GM19397 (cell line): Measurements from ENCODE around the gene TBK1.

Source experiments
- ATAC-seq: cut with Tn5 transposase; IDR thresholded peaks from one replicate; pipeline ENCODE4 v1.9.1; 2021; ENCODE audit warnings: mild to moderate bottlenecking, moderate library complexity; ENCODE audit not compliant: unreplicated experiment

TBK1 gene

GRCh38 chr12:64450711-64451486 lies 1.0 kb upstream of the TBK1 start:
- no peak for ATAC-seq

- no peak for ATAC-seq
These were observed 824 bp downstream of the TBK1 start for GRCh38 chr12:64452559-64453329.

- no peak for ATAC-seq
These were observed 3.6 kb downstream of the TBK1 start for GRCh38 chr12:64455506-64455905.

- ATAC-seq, result no peak
These were observed 4.2 kb downstream of the TBK1 start for GRCh38 chr12:64456119-64456518.

- ATAC-seq, result no peak
These were observed 5.1 kb downstream of the TBK1 start for GRCh38 chr12:64457032-64457431.

GRCh38 chr12:64457466-64457865 lies 5.5 kb downstream of the TBK1 start:
- ATAC-seq, result peak; percentile 30

GRCh38 chr12:64457923-64458322 lies 6.0 kb downstream of the TBK1 start:
- no peak for ATAC-seq

- ATAC-seq, result no peak
These were observed 7.5 kb downstream of the TBK1 start for GRCh38 chr12:64459394-64459891.

GRCh38 chr12:64461634-64462414 lies 9.9 kb downstream of the TBK1 start:
- ATAC-seq, result no peak

- ATAC-seq, result no peak
These were observed 14.3 kb downstream of the TBK1 start for GRCh38 chr12:64466178-64466577.

- ATAC-seq, result no peak
These were observed 17.0 kb downstream of the TBK1 start for GRCh38 chr12:64468966-64469365.

- no peak for ATAC-seq
These were observed 17.7 kb downstream of the TBK1 start for GRCh38 chr12:64469455-64470142.

GRCh38 chr12:64470495-64470894 lies 18.6 kb downstream of the TBK1 start:
- ATAC-seq, result no peak

- no peak for ATAC-seq
These were observed 21.3 kb downstream of the TBK1 start for GRCh38 chr12:64473176-64473575.

- ATAC-seq, result no peak
These were observed 23.6 kb downstream of the TBK1 start for GRCh38 chr12:64475518-64475917.

- no peak for ATAC-seq
These were observed 24.9 kb downstream of the TBK1 start for GRCh38 chr12:64476844-64477243.

GRCh38 chr12:64478661-64479060 lies 26.7 kb downstream of the TBK1 start:
- no peak for ATAC-seq

- ATAC-seq, result no peak
These were observed 28.2 kb downstream of the TBK1 start for GRCh38 chr12:64480148-64480547.

- no peak for ATAC-seq
These were observed 34.7 kb downstream of the TBK1 start for GRCh38 chr12:64486657-64487056.

- no peak for ATAC-seq
These were observed 39.8 kb downstream of the TBK1 start for GRCh38 chr12:64491718-64492117.

- ATAC-seq, result no peak
These were observed 41.6 kb downstream of the TBK1 start for GRCh38 chr12:64493513-64493912.
